HG02571 (cell line): ENCODE measurements around the gene MINK1.
"Not testable (repeated sequence)": the region's sequence is repeated elsewhere in the genome, so short reads cannot be mapped to it uniquely, and the experiment has no call there.

Experiments used
- ATAC-seq: cut with Tn5 transposase; IDR thresholded peaks from one replicate; pipeline ENCODE4 v1.9.1; 2021; ENCODE audit warnings: mild to moderate bottlenecking, moderate library complexity; ENCODE audit not compliant: unreplicated experiment

Gene MINK1

DNA sequence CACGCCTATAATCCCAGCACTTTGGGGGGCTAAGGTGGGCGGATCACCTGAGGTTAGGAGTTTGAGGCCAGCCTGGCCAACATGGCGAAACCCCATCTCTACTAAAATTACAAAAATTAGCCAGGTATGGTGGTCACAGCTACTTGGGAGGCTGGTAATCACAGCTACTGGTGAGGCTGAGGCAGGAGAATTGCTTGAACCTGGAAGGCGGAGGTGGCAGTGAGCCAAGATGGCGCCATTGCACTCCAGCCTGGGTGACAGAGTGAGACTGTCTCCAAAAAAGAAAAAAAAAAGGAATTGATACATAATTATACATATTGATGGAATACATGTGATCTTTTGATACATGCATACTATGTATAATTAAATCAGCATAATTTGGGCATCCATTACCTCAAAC is 34.4 kb downstream of the MINK1 start:
- not testable (repeated sequence) for ATAC-seq

DNA sequence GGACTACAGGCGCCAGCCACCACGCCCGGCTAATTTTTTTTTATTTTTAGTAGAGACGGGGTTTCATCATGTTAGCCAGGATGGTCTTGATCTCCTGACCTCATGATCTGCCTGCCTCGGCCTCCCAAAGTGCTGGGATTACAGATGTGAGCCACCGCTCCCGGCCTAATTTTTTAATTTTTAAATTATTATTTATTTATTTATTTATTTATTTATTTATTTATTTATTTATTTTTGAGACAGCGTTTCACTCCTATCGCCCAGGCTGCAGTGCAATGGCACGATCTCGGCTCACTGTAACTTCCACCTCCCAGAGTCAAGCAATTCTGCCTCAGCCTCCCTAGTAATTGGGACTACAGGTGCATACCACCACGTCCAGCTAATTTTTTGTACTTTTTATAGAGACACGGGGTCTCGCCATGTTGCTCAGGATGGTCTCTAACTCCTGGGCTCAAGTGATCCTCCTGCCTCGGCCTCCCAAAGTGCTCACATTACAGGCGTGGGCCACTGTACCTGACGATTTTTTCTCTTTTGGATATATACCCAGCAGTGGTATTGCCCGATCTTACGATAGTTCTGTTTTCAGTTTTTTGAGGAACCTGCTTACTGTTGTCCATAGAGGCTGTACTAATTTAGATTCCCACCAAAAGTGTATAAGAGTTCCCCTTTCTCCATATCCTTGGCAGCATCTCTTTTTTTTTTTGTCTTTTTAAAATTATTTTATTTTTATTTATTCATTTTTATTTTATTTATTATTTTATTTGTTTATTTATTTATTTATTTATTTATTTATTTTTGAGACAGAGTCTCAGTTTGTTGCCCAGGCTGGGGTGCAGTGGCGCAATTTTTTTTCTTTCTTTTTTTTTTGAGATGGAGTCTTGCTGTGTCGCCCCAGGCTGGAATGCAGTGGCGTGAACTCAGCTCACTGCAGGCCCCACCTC is 36.2 kb downstream of the MINK1 start:
- ATAC-seq: not testable (repeated sequence)

DNA sequence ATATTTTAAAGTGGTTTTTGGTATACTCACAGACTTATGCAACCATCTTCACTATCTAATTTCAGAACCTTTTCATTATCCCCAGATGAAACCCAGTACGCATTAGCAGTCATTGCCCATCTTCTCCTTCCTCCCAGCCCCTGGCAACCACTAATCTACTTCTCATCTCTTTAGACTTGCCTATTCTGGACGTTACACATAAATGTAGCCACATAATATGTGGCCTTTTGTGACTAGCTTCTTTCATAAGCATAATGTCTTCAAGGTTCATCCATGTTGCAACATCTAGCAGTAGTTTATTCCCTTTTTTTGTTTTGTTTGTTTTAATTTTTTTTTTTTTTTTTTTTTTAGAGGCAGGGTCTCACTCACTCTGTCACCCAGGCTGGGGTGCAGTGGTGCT is 37.7 kb downstream of the MINK1 start:
- ATAC-seq: no peak

DNA sequence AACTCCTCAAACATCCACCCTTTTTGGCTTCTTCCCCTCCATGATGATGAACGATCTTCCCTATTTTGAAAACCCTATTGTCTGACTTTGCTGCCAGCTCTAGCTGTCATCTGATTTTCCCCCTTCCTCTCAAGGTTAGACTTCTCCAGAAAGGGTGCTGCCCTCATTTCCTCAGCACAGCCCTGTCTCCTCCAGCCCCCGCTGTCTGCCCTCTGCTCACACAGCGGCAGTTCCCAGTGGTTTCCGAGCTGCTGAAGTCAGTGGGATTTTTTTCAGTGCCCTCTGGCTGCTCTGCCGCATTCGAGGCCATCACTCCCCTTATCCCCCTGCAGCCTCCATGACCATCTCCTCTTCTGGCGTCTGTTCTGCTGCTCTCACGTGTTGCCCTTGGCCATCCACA is 39.6 kb downstream of the MINK1 start:
- ATAC-seq: no peak

DNA sequence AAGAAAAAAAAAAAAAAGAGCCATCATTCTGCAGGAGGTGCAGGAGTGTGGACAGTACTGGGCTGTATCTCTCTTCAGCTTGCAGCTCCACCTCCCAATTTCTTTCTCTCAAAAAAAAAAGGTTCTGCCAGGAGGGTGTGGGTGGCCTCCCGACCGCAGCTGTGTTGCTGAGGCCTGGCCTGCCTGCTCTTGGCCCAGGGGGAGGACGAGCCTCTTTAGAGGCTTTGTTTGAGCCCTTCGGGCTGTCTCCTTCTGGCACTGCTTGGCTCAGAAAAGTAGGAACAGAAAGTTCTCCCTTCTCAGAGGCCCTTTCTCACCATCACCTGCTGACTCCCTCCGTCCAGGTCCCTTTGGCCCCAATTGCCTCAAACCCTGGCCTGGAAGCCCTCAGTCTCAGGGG is 43.9 kb downstream of the MINK1 start:
- ATAC-seq: no peak

DNA sequence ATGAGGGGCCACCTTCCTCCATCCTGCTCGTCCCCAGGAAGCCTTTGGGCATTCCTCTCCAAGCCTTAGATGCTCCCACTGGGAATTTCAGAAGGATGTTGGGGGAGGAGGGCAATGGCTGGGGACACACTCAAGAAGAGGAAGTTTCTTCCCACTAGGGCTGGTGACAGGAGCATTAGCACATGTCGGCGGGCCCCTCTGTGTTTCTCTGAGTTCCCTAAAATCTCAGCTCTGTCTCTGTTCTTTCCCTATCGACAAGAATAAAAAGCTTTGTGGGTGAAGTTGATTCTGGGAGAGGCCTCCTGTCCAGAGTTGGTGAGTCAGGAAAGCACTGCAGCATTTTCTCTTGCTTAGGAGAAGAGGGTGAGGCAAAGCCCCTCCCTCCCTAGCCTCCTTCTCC is 46.5 kb downstream of the MINK1 start:
- no peak for ATAC-seq

DNA sequence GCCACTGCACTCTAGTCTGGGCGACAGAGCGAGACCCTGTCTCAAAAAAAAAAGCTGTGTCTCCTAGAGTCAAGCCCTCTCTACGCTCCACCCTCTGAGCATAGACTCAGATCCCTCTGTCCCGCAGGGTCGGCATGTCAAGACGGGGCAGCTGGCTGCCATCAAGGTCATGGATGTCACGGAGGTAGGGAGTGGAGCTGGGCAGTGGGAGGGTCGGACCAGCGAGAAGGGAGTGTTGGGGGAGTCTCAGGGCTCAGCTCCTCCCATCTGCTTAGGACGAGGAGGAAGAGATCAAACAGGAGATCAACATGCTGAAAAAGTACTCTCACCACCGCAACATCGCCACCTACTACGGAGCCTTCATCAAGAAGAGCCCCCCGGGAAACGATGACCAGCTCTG is 47.7 kb downstream of the MINK1 start:
- ATAC-seq: no peak

DNA sequence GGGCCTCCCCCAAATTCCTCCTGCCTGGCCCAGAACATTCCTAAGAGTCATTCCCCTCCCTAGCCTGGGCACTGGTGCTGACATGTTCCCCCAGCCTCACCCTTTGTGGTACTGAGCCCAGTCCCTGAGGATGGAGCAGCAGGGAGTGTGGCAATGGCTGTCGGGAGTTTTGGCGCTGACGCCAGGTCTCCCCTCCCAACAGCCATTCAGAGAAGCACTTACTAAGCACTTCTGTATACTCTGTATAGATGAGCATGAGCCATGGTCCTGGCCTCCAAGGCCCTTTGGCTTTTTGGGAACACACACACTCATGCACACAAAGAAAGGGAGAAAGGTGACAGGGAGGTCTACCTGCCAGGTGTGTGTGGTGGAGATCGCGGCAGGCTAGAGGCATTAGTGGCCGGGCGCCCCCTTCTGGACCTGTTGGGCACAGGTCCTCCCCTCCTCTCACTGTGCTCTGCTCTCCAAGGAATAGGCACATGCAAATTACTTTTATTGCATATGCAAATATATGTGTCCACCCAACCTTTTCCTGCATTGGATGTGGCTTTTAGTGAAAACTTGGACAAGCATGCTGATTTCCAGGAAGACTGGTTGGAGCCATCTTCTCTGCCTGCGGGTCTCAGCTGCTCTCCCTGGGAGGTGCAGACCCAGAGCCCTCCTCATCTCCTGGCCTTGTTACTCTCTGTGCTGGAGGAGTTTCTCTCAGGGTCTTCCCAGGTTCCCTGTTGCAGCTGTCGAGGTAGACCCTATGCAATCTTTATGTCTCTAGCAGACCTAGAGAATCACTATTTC is 48.8 kb downstream of the MINK1 start:
- ATAC-seq: no peak

DNA sequence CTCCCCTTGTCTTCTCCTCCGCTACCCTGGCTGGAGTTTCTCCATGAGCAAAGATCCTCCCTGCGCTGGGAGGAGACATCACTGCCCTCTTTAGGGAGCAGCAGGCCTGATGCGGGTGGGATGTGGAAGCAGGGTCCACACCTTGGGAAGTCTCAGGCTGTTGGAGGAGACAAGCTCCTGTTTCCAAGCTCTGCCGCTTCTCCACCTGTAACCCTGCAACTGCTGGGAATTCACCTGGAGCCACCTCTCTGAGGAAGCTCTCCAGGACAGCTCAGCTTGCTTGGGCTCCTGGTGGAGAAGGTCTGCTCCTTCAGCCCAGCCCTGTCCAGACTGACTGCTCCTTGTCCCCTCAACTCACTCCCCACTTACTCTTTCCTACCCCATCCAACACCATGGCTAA is 51.3 kb downstream of the MINK1 start:
- no peak for ATAC-seq

DNA sequence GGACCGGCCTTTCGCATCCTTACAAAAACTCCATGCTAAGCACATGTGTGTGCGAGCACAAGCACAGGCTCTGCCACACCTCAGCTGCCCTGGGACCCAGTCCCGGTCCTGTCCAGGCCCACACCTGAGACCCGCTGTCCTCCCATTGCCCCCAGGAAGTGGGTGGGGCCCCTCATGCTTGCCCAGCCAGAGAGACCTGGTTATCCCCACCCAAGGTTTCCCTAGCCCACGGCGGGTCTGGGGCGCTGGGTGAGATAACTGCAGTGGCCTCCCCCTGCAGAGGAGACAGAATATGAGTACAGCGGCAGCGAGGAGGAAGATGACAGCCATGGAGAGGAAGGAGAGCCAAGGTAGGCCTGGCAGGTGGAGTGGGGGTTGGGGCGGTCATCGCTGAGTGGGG is 53.7 kb downstream of the MINK1 start:
- no peak for ATAC-seq

DNA sequence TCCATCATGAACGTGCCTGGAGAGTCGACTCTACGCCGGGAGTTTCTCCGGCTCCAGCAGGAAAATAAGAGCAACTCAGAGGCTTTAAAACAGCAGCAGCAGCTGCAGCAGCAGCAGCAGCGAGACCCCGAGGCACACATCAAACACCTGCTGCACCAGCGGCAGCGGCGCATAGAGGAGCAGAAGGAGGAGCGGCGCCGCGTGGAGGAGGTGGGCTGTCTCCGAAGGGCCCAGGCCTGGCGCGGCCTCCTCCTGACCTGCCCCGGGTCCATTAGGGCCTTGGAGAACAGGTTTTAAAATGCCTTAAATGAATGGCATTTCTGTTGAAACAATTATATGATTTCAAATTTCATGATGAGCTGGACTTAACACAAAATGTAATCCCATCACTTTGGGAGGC is 54.4 kb downstream of the MINK1 start:
- no peak for ATAC-seq

DNA sequence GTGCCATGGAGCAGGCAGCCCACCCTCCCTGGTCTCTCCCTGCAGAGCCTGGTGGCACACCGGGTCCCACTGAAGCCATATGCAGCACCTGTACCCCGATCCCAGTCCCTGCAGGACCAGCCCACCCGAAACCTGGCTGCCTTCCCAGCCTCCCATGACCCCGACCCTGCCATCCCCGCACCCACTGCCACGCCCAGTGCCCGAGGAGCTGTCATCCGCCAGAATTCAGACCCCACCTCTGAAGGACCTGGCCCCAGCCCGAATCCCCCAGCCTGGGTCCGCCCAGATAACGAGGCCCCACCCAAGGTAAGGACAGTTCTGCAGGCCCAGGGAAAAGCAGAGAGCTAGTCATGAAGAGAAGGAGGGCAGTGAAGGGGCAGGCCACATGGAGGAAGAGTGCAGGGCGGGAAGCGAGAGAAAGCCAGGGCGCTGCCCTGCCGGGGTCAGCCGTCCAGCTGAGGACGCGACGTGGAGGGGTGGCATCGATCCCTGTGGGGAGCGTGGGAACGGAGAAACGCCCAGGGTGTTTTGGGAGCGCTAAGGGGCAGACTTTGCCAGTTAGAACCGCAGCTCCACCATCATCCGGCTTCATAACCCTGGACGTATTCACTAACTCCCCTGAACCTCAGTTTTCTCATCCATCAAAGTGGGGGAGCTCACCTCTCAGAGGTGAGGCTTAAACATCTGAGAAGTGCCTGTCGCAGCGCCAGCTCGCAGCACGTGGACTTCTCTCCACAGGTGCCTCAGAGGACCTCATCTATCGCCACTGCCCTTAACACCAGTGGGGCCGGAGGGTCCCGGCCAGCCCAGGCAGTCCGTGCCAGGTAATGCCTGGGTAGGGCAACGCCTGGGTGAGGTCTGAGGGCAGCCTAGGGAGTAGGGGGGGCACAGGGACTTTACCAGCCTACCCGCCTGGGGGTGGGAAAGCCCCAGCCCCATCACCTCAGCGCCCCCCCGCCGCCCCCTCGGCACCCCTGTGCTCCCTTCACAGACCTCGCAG is 58.6 kb downstream of the MINK1 start:
- no peak for ATAC-seq

DNA sequence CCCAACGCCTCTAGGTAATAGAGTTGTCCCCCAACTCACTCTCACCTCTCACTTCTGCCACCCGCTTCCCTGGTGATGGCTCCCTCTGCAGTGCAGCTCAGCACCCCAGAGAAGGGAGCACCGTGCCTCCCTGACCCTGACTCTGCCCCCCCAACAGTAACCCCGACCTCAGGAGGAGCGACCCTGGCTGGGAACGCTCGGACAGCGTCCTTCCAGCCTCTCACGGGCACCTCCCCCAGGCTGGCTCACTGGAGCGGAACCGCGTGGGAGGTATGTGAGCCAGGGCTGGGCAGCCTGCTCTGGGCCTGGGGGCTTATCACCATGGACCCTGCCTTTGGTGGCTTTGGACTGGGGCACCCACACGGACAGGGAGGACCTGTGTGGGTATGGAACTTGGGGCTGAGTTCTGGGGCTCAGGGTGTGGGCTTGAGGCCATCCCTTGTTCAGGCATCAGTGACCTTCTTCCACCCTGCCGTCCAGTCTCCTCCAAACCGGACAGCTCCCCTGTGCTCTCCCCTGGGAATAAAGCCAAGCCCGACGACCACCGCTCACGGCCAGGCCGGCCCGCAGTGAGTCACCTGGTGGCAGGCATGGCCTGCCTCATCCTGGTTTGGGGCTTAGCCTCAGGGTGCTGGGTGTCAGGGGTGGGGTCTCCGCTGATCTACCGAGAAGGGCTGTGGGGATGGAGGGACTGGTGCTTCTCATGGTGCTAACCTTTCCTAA is 59.5 kb downstream of the MINK1 start:
- ATAC-seq: no peak

DNA sequence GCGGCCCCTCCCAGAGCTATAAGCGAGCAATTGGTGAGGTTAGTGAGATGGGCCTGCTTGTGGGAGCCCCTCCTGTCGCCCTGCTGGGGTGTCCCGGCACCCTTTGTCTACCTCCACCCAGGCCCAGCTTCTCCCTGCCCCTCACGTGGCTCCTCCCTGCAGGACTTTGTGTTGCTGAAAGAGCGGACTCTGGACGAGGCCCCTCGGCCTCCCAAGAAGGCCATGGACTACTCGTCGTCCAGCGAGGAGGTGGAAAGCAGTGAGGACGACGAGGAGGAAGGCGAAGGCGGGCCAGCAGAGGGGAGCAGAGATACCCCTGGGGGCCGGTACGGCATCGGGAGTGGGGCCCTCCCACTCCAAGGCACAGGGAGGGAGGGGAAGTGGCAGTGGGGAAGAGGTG is 60.1 kb downstream of the MINK1 start:
- no peak for ATAC-seq

DNA sequence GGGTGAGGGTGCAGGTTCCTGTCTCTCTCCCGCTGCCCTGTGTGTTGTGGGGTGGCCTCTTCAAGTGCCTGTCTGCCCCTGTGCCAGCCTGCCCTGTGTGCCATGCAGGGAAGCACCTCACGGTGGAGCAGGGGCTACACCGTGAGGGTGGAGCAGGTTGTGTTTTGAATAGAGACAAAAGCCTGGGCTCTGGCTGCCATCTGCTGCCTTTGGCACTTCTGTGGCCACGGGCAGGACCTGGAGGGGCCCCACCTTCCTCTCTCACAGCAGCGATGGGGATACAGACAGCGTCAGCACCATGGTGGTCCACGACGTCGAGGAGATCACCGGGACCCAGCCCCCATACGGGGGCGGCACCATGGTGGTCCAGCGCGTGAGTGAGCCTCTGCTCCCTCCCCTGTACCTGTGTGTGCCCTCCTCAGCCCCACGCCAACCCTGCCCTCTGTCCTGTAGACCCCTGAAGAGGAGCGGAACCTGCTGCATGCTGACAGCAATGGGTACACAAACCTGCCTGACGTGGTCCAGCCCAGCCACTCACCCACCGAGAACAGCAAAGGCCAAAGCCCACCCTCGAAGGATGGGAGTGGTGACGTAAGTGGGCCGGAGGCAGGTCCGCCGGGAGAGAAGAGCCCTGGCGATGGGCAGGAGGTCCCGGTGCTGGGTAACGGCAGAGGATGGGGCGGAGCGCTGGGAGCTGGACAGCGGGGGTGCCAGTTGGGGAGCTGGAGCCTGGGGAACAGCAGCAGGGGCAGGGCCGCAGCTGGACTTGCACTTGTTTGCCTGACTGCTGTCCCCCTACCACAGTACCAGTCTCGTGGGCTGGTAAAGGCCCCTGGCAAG is 60.8 kb downstream of the MINK1 start:
- ATAC-seq: no peak

DNA sequence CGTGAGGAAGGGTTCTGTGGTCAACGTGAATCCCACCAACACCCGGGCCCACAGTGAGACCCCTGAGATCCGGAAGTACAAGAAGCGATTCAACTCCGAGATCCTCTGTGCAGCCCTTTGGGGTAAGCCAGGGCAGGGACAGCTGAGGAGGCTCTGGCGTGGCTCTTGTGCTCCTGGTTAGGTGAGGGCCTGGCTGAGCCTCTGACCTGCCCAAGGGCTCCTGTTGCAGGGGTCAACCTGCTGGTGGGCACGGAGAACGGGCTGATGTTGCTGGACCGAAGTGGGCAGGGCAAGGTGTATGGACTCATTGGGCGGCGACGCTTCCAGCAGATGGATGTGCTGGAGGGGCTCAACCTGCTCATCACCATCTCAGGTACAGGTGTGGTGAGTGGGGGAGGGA is 62.0 kb downstream of the MINK1 start:
- no peak for ATAC-seq

DNA sequence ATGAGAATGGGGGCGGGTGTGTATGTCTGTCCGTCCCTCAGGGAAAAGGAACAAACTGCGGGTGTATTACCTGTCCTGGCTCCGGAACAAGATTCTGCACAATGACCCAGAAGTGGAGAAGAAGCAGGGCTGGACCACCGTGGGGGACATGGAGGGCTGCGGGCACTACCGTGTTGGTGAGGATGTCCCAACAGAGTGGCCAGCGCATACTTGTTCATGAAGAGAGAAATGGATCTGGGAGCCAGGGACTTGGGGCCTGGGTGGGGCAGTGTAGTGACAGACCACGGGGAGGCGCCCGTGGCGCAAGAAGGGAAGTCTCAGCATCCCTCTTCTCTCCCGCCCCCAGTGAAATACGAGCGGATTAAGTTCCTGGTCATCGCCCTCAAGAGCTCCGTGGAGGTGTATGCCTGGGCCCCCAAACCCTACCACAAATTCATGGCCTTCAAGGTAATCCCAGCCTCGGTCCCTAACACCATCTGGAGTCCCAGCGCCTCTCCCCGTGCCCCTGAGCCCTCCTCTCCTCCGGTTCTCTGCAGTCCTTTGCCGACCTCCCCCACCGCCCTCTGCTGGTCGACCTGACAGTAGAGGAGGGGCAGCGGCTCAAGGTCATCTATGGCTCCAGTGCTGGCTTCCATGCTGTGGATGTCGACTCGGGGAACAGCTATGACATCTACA is 62.7 kb downstream of the MINK1 start:
- no peak for ATAC-seq

DNA sequence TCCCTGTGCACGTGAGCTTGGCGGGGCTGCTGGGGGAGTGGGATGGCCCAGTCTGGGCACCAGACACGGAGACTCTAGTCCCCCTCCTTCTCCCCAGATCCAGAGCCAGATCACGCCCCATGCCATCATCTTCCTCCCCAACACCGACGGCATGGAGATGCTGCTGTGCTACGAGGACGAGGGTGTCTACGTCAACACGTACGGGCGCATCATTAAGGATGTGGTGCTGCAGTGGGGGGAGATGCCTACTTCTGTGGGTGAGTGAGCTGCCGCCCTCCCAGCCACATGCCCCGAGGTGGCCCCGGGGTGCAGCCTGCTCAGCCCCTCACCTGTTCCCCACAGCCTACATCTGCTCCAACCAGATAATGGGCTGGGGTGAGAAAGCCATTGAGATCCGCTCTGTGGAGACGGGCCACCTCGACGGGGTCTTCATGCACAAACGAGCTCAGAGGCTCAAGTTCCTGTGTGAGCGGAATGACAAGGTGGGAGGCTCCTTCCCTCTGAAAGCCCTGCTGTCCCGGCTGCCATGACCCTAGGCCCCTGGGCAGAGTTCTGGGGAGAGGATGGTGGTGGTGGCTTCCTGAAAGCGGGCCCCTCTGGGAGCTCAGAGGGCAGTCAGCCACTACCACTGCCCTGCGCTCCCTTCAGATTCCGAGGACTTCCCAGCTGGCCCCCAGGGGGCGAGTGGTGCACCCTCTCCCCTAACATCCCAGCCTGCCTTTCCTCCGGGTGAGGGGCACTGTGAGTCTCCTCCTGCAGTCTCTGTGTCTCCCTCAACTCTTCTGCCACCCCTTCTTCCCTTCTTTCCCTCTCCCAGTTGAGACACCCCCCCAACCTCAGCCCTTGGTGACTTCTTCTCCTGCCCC is 63.4 kb downstream of the MINK1 start:
- ATAC-seq: no peak
